ENCODE results near the gene NCK2.

Gene NCK2

GRCh38 chr2:105723431-105723830 is 21.3 kb upstream of the NCK2 start:
- Histone ChIP-seq H3K27me3 (replicated peaks in 2 of 5; ENCODE audit: control insufficient read depth in 4 of 5, insufficient read depth in 5 of 5, low read length in 4 of 5) (no peaks in the 10 kb centered on the region), H3K36me3 (ENCODE audit: control insufficient read depth in 4 of 4, insufficient read depth in 4 of 4, low read length in 3 of 4) (no peaks in the 10 kb centered on the region), H3K9me3 (ENCODE audit: control extremely low read depth in 1 of 5, control insufficient read depth in 4 of 5, insufficient read depth in 2 of 5, low read depth in 1 of 5, low read length in 4 of 5) (peaks cover 0 to 8% (median 6%) of the 10 kb centered on the region in 5 experiments), H3K4me3 (ENCODE audit: control insufficient read depth in 1 of 7, extremely low read depth in 1 of 7, insufficient read depth in 4 of 7, low read depth in 2 of 7, low read length in 6 of 7) (no peak overlapping the region), H3K4me1 (ENCODE audit: control extremely low read depth in 1 of 4, control insufficient read depth in 4 of 4, insufficient read depth in 4 of 4, low read length in 3 of 4) (peaks cover 0 to 13% (median 4%) of the 10 kb centered on the region in 4 experiments), H3K27ac (ENCODE audit: insufficient read depth in 1 of 2, low read depth in 1 of 2, low read length in 2 of 2, poor library complexity in 1 of 2, severe bottlenecking in 2 of 2) (no peak overlapping the region)
- no peak for DNase-seq
- WGBS (ENCODE audit: insufficient coverage) = 100% methylated on average over 2 of the region's 3 CpGs
- ChIA-PET POLR2A (no interaction called here), CTCF (no interaction called here)

GRCh38 chr2:105725388-105725787 is 19.3 kb upstream of the NCK2 start:
- H3K4me1 ChIP-seq (ENCODE audit: control extremely low read depth in 1 of 4, control insufficient read depth in 4 of 4, insufficient read depth in 4 of 4, low read length in 3 of 4) = peaks cover 0 to 4% (median 0%) of the 10 kb centered on the region in 4 experiments
- H3K9me3 ChIP-seq (ENCODE audit: control extremely low read depth in 1 of 5, control insufficient read depth in 4 of 5, insufficient read depth in 2 of 5, low read depth in 1 of 5, low read length in 4 of 5) = peaks cover 1 to 8% (median 6%) of the 10 kb centered on the region in 5 experiments
- no peaks in the 10 kb centered on the region for H3K27me3 ChIP-seq (replicated peaks in 2 of 5; ENCODE audit: control insufficient read depth in 4 of 5, insufficient read depth in 5 of 5, low read length in 4 of 5)
- POLR2A ChIA-PET = interaction anchor here (0.6 kb wide), 1 partner anchor 47 kb away, joined by 3 read pairs; no protein-coding TSS in a partner anchor
- H3K4me3 ChIP-seq (ENCODE audit: control insufficient read depth in 1 of 7, extremely low read depth in 1 of 7, insufficient read depth in 4 of 7, low read depth in 2 of 7, low read length in 6 of 7) = no peak overlapping the region
- H3K36me3 ChIP-seq (ENCODE audit: control insufficient read depth in 4 of 4, insufficient read depth in 4 of 4, low read length in 3 of 4) = no peaks in the 10 kb centered on the region
- CTCF ChIA-PET = no interaction called here
- DNase-seq = no peak
- WGBS (ENCODE audit: insufficient coverage) = 92% methylated on average over 3 of the region's 5 CpGs
- H3K27ac ChIP-seq (ENCODE audit: insufficient read depth in 1 of 2, low read depth in 1 of 2, low read length in 2 of 2, poor library complexity in 1 of 2, severe bottlenecking in 2 of 2) = no peak overlapping the region

- no peak overlapping the region for H3K4me3 ChIP-seq (ENCODE audit: control insufficient read depth in 1 of 7, extremely low read depth in 1 of 7, insufficient read depth in 4 of 7, low read depth in 2 of 7, low read length in 6 of 7)
- ChIA-PET POLR2A (no interaction called here), CTCF (interaction anchor here (1.9 kb wide), 1 partner anchor 13 kb away, joined by 5 read pairs; no protein-coding TSS in a partner anchor)
- no peaks in the 10 kb centered on the region for H3K36me3 ChIP-seq (ENCODE audit: control insufficient read depth in 4 of 4, insufficient read depth in 4 of 4, low read length in 3 of 4)
- peaks cover 0 to 42% (median 15%) of the 10 kb centered on the region in 4 experiments for H3K4me1 ChIP-seq (ENCODE audit: control extremely low read depth in 1 of 4, control insufficient read depth in 4 of 4, insufficient read depth in 4 of 4, low read length in 3 of 4)
- H3K9me3 ChIP-seq (ENCODE audit: control extremely low read depth in 1 of 5, control insufficient read depth in 4 of 5, insufficient read depth in 2 of 5, low read depth in 1 of 5, low read length in 4 of 5) = peaks cover 1 to 8% (median 6%) of the 10 kb centered on the region in 5 experiments
- WGBS (ENCODE audit: insufficient coverage) = 100% methylated on average over 1 of the region's 1 CpG
- H3K27me3 ChIP-seq (replicated peaks in 2 of 5; ENCODE audit: control insufficient read depth in 4 of 5, insufficient read depth in 5 of 5, low read length in 4 of 5) = no peaks in the 10 kb centered on the region
- H3K27ac ChIP-seq (ENCODE audit: insufficient read depth in 1 of 2, low read depth in 1 of 2, low read length in 2 of 2, poor library complexity in 1 of 2, severe bottlenecking in 2 of 2) = no peak overlapping the region
- DNase-seq = no peak
Observed at GRCh38 chr2:105730170-105730569, 14.5 kb upstream of the NCK2 start.

GRCh38 chr2:105731511-105731910 is 13.2 kb upstream of the NCK2 start:
- Histone ChIP-seq H3K9me3 (ENCODE audit: control extremely low read depth in 1 of 5, control insufficient read depth in 4 of 5, insufficient read depth in 2 of 5, low read depth in 1 of 5, low read length in 4 of 5) (peaks cover 1 to 8% (median 6%) of the 10 kb centered on the region in 5 experiments), H3K27ac (ENCODE audit: insufficient read depth in 1 of 2, low read depth in 1 of 2, low read length in 2 of 2, poor library complexity in 1 of 2, severe bottlenecking in 2 of 2) (no peak overlapping the region), H3K36me3 (ENCODE audit: control insufficient read depth in 4 of 4, insufficient read depth in 4 of 4, low read length in 3 of 4) (no peaks in the 10 kb centered on the region), H3K4me1 (ENCODE audit: control extremely low read depth in 1 of 4, control insufficient read depth in 4 of 4, insufficient read depth in 4 of 4, low read length in 3 of 4) (peaks cover 0 to 53% (median 19%) of the 10 kb centered on the region in 4 experiments), H3K4me3 (ENCODE audit: control insufficient read depth in 1 of 7, extremely low read depth in 1 of 7, insufficient read depth in 4 of 7, low read depth in 2 of 7, low read length in 6 of 7) (no peak overlapping the region), H3K27me3 (replicated peaks in 2 of 5; ENCODE audit: control insufficient read depth in 4 of 5, insufficient read depth in 5 of 5, low read length in 4 of 5) (no peaks in the 10 kb centered on the region)
- ChIA-PET POLR2A (no interaction called here), CTCF (no interaction called here)
- 25% methylated on average over 4 of the region's 4 CpGs for WGBS (ENCODE audit: insufficient coverage)
- peak in 1 of 3 donors; percentile 51 for DNase-seq

GRCh38 chr2:105732101-105732500 is 12.6 kb upstream of the NCK2 start:
- ChIA-PET CTCF (no interaction called here), POLR2A (no interaction called here)
- no peak for DNase-seq
- 90% methylated on average over 6 of the region's 7 CpGs for WGBS (ENCODE audit: insufficient coverage)
- no peak overlapping the region for H3K27ac ChIP-seq (ENCODE audit: insufficient read depth in 1 of 2, low read depth in 1 of 2, low read length in 2 of 2, poor library complexity in 1 of 2, severe bottlenecking in 2 of 2)
- H3K4me1 ChIP-seq (ENCODE audit: control extremely low read depth in 1 of 4, control insufficient read depth in 4 of 4, insufficient read depth in 4 of 4, low read length in 3 of 4) = peaks cover 0 to 53% (median 19%) of the 10 kb centered on the region in 4 experiments
- peaks cover 1 to 4% (median 4%) of the 10 kb centered on the region in 5 experiments for H3K9me3 ChIP-seq (ENCODE audit: control extremely low read depth in 1 of 5, control insufficient read depth in 4 of 5, insufficient read depth in 2 of 5, low read depth in 1 of 5, low read length in 4 of 5)
- H3K36me3 ChIP-seq (ENCODE audit: control insufficient read depth in 4 of 4, insufficient read depth in 4 of 4, low read length in 3 of 4) = no peaks in the 10 kb centered on the region
- H3K27me3 ChIP-seq (replicated peaks in 2 of 5; ENCODE audit: control insufficient read depth in 4 of 5, insufficient read depth in 5 of 5, low read length in 4 of 5) = no peaks in the 10 kb centered on the region
- peak overlapping the region in 1 of 7 experiments; percentile 19 for H3K4me3 ChIP-seq (ENCODE audit: control insufficient read depth in 1 of 7, extremely low read depth in 1 of 7, insufficient read depth in 4 of 7, low read depth in 2 of 7, low read length in 6 of 7)

GRCh38 chr2:105732955-105733607 is 11.6 kb upstream of the NCK2 start:
- Histone ChIP-seq H3K27ac (ENCODE audit: insufficient read depth in 1 of 2, low read depth in 1 of 2, low read length in 2 of 2, poor library complexity in 1 of 2, severe bottlenecking in 2 of 2) (no peak overlapping the region), H3K27me3 (replicated peaks in 2 of 5; ENCODE audit: control insufficient read depth in 4 of 5, insufficient read depth in 5 of 5, low read length in 4 of 5) (no peaks in the 10 kb centered on the region), H3K4me1 (ENCODE audit: control extremely low read depth in 1 of 4, control insufficient read depth in 4 of 4, insufficient read depth in 4 of 4, low read length in 3 of 4) (peaks cover 0 to 53% (median 19%) of the 10 kb centered on the region in 4 experiments), H3K36me3 (ENCODE audit: control insufficient read depth in 4 of 4, insufficient read depth in 4 of 4, low read length in 3 of 4) (no peaks in the 10 kb centered on the region), H3K4me3 (ENCODE audit: control insufficient read depth in 1 of 7, extremely low read depth in 1 of 7, insufficient read depth in 4 of 7, low read depth in 2 of 7, low read length in 6 of 7) (no peak overlapping the region), H3K9me3 (ENCODE audit: control extremely low read depth in 1 of 5, control insufficient read depth in 4 of 5, insufficient read depth in 2 of 5, low read depth in 1 of 5, low read length in 4 of 5) (peaks cover 0 to 1% (median 0%) of the 10 kb centered on the region in 5 experiments)
- ChIA-PET POLR2A (no interaction called here), CTCF (no interaction called here)
- WGBS (ENCODE audit: insufficient coverage) = 72% methylated on average over 6 of the region's 6 CpGs
- DNase-seq = no peak

- POLR2A ChIA-PET = no interaction called here
- no peak overlapping the region for H3K27ac ChIP-seq (ENCODE audit: insufficient read depth in 1 of 2, low read depth in 1 of 2, low read length in 2 of 2, poor library complexity in 1 of 2, severe bottlenecking in 2 of 2)
- peaks cover 0 to 57% (median 23%) of the 10 kb centered on the region in 4 experiments for H3K4me1 ChIP-seq (ENCODE audit: control extremely low read depth in 1 of 4, control insufficient read depth in 4 of 4, insufficient read depth in 4 of 4, low read length in 3 of 4)
- no peaks in the 10 kb centered on the region for H3K27me3 ChIP-seq (replicated peaks in 2 of 5; ENCODE audit: control insufficient read depth in 4 of 5, insufficient read depth in 5 of 5, low read length in 4 of 5)
- peak in 1 of 3 donors; percentile 58 for DNase-seq
- 70% methylated on average over 4 of the region's 5 CpGs for WGBS (ENCODE audit: insufficient coverage)
- no peaks in the 10 kb centered on the region for H3K36me3 ChIP-seq (ENCODE audit: control insufficient read depth in 4 of 4, insufficient read depth in 4 of 4, low read length in 3 of 4)
- peaks cover 0 to 1% (median 0%) of the 10 kb centered on the region in 5 experiments for H3K9me3 ChIP-seq (ENCODE audit: control extremely low read depth in 1 of 5, control insufficient read depth in 4 of 5, insufficient read depth in 2 of 5, low read depth in 1 of 5, low read length in 4 of 5)
- CTCF ChIA-PET = no interaction called here
- no peak overlapping the region for H3K4me3 ChIP-seq (ENCODE audit: control insufficient read depth in 1 of 7, extremely low read depth in 1 of 7, insufficient read depth in 4 of 7, low read depth in 2 of 7, low read length in 6 of 7)
Observed at GRCh38 chr2:105733875-105734274, 10.8 kb upstream of the NCK2 start.

All from common myeloid progenitor, CD34-positive (primary cell).